WTC11 (cell line): ENCODE measurements around the gene HES4.

ENCODE experiments used
- CTCF ChIP-seq: fragments of 200-600 bp; IDR thresholded peaks from 2 replicates; pipeline ENCODE4 v1.8.0; 2022; ENCODE audit warnings: antibody characterized with exemption
- FOXJ3 ChIP-seq: sonication (generic); formaldehyde crosslinking; IDR thresholded peaks from 2 replicates; pipeline ENCODE4 v1.9.0; 2021; ENCODE audit warnings: missing genetic modification reagents, mild to moderate bottlenecking, borderline replicate concordance
- IRF2 ChIP-seq: sonication (generic); formaldehyde crosslinking; IDR thresholded peaks from 2 replicates; pipeline ENCODE4 v1.8.0; 2022; ENCODE audit warnings: low read depth, missing genetic modification reagents, borderline replicate concordance
- MAX ChIP-seq: sonication (generic); formaldehyde crosslinking; IDR thresholded peaks from 2 replicates; pipeline ENCODE4 v1.8.0; 2022; ENCODE audit warnings: mild to moderate bottlenecking, missing genetic modification reagents
- MYBL2 ChIP-seq: sonication (generic); formaldehyde crosslinking; IDR thresholded peaks from 2 replicates; pipeline ENCODE4 v1.8.1; 2023; ENCODE audit warnings: mild to moderate bottlenecking, moderate library complexity, missing genetic modification reagents

- TF ChIP-seq CTCF (no peak), MYBL2 (CRISPR knock-in tag) (no peak), IRF2 (no peak), MAX (CRISPR knock-in tag) (no peak), FOXJ3 (CRISPR knock-in tag) (no peak)
These were observed at the start of gene HES4 for GRCh38 chr1:999725-1000356.
